ENCODE results near the gene GINS2.

GINS2 gene

DNA sequence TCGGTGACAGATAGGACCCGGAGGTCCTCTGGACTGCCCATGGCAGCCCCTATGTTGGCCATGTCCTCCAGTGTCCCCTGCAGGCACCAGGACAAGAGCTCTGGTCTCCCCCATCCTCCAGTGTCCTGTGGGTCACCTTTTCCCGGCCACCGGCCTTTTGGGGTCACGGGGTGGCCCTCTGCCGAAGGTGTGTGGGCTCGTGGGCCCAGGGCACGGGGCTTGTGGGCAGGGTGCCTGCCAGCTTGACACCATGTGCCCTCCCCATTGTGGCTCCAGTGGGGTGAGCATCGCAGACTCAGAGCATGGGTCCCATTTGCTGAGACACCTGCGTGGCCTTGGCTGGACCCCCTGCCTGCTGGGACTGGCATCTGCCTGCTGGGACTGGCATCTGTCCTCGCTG lies 57.5 kb downstream of the GINS2 start:
- no peak overlapping the region for H3K4me3 ChIP-seq (ENCODE audit: control insufficient read depth, low read depth, low read length)
- no peak for DNase-seq (ENCODE audit: low read depth)
- TF ChIP-seq, protein P1, sequence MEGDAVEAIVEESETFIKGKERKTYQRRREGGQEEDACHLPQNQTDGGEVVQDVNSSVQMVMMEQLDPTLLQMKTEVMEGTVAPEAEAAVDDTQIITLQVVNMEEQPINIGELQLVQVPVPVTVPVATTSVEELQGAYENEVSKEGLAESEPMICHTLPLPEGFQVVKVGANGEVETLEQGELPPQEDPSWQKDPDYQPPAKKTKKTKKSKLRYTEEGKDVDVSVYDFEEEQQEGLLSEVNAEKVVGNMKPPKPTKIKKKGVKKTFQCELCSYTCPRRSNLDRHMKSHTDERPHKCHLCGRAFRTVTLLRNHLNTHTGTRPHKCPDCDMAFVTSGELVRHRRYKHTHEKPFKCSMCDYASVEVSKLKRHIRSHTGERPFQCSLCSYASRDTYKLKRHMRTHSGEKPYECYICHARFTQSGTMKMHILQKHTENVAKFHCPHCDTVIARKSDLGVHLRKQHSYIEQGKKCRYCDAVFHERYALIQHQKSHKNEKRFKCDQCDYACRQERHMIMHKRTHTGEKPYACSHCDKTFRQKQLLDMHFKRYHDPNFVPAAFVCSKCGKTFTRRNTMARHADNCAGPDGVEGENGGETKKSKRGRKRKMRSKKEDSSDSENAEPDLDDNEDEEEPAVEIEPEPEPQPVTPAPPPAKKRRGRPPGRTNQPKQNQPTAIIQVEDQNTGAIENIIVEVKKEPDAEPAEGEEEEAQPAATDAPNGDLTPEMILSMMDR (conservative IDR thresholded peaks at IDR 0.05; ENCODE audit: control insufficient read depth, insufficient read depth, low read depth, low read length), result no peak

- TF ChIP-seq, protein P1 (conservative IDR thresholded peaks at IDR 0.05; ENCODE audit: control insufficient read depth, insufficient read depth, low read depth, low read length), result no peak
- no peak overlapping the region for H3K4me3 ChIP-seq (ENCODE audit: control insufficient read depth, low read depth, low read length)
- no peak for DNase-seq (ENCODE audit: low read depth)
Measured at GRCh38 chr16:85629853-85630252, 58.9 kb downstream of the GINS2 start.

- DNase-seq (ENCODE audit: low read depth), result no peak
Measured at GRCh38 chr16:85629326-85629725, 59.4 kb downstream of the GINS2 start.

DNA sequence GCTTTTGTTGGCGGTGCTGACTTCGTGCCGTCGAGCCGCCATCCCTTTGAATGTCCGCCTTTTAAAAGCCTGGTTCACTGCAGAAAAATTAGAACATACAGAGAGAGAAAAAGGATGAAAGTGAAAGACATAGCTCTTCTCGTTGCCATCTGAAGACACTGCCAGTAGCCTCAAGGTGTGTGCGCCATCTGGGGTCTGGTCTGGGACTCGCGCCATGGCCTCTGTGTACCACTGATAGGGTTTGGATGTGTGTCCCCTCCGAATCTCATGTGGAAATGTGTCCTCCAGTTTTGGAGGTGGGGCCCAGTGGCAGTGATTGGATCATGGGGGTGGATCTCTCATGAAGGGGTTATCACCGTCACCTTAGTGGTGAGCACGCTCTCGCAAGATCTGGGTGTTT lies 60.1 kb downstream of the GINS2 start:
- no peak for DNase-seq (ENCODE audit: low read depth)
- no peak overlapping the region for H3K4me3 ChIP-seq (ENCODE audit: control insufficient read depth, low read depth, low read length)
- TF ChIP-seq, protein P1 (conservative IDR thresholded peaks at IDR 0.05; ENCODE audit: control insufficient read depth, insufficient read depth, low read depth, low read length), result no peak

More at GRCh38 chr16:85629326-85629725, 59.4 kb downstream of the GINS2 start:
- TF ChIP-seq, protein P1 (conservative IDR thresholded peaks at IDR 0.05; ENCODE audit: control insufficient read depth, insufficient read depth, low read depth, low read length), result no peak
- no peak overlapping the region for H3K4me3 ChIP-seq (ENCODE audit: control insufficient read depth, low read depth, low read length)

- no peak overlapping the region for H3K4me3 ChIP-seq (ENCODE audit: control insufficient read depth, low read depth, low read length)
- TF ChIP-seq, protein P1 (conservative IDR thresholded peaks at IDR 0.05; ENCODE audit: control insufficient read depth, insufficient read depth, low read depth, low read length), result no peak
- DNase-seq (ENCODE audit: low read depth), result no peak
Measured at GRCh38 chr16:85628265-85628556, 60.5 kb downstream of the GINS2 start.

GRCh38 chr16:85627526-85628264 lies 61.1 kb downstream of the GINS2 start:
- no peak for DNase-seq (ENCODE audit: low read depth)
- no peak overlapping the region for H3K4me3 ChIP-seq (ENCODE audit: control insufficient read depth, low read depth, low read length)
- TF ChIP-seq, protein P1 (conservative IDR thresholded peaks at IDR 0.05; ENCODE audit: control insufficient read depth, insufficient read depth, low read depth, low read length), result no peak

- no peak for DNase-seq (ENCODE audit: low read depth)
- H3K4me3 ChIP-seq (ENCODE audit: control insufficient read depth, low read depth, low read length), result no peak overlapping the region
- TF ChIP-seq, protein P1 (conservative IDR thresholded peaks at IDR 0.05; ENCODE audit: control insufficient read depth, insufficient read depth, low read depth, low read length), result no peak
Measured at GRCh38 chr16:85627089-85627488, 61.7 kb downstream of the GINS2 start.
